SH-SY5Y (cell line): Measurements from ENCODE around the gene KDELR3.

Experiments
- GATA2 ChIP-seq: IDR thresholded peaks from 2 replicates; pipeline ENCODE4 v1.6.1; 2011; ENCODE audit warnings: mild to moderate bottlenecking, low read depth, low read length
- GATA3 ChIP-seq: IDR thresholded peaks from 2 replicates; pipeline ENCODE4 v1.6.1; 2011; ENCODE audit warnings: low read depth, mild to moderate bottlenecking, low read length, moderate library complexity

GRCh38 chr22:38451864-38452263 is 16.0 kb upstream of the KDELR3 start:
- TF ChIP-seq GATA3 (no peak), GATA2 (no peak)
